GM18951 (cell line): ENCODE measurements around the gene GAMT.

Experiments used
- POLR2A ChIP-seq: IDR thresholded peaks from 4 replicates; pipeline ENCODE4 v1.6.1; 2011; ENCODE audit warnings: mild to moderate bottlenecking; ENCODE audit not compliant: insufficient read length, insufficient read depth; ENCODE audit errors: extremely low read depth
- in situ Hi-C: fragments of 300-500 bp; cut with MboI; formaldehyde crosslinking; loops from one replicate; pipeline ENCODE4 v1.12.0; 2022; ENCODE audit warnings: low sequenced_read_pairs, mixed read lengths, inconsistent platforms; ENCODE audit not compliant: unreplicated experiment

Gene GAMT

DNA sequence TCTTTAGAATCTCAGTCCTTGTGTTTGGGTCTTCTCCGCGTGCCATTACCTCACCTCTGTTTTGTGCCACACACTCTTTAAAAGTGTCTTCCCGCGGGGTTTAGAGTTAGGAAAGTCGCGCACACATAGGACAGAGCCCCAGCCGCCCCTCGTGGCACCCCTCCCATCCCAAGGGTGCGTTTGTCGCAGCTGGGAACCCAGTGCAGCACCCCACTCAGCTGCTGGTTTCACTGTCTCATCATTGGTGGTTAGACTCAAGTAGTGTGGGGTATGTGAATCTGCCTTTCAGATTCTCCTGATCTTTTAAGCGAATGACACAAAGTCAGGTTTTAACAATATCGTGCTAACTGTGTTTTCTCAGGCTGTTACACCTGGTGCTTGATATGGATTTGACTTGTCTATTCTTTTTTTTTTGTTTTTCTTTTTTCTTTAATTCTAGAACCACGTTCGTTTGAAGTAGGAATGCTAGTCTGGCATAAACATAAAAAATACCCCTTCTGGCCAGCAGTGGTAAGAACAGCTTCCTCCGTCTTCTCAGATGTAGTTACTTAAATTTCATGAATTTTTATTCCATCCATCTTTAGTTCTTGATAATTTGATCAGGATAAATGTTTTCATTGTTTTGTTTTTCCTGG, 37.2 kb downstream of the GAMT start:
- in situ Hi-C loops = no loop called here
- TF ChIP-seq POLR2A = no peak

DNA sequence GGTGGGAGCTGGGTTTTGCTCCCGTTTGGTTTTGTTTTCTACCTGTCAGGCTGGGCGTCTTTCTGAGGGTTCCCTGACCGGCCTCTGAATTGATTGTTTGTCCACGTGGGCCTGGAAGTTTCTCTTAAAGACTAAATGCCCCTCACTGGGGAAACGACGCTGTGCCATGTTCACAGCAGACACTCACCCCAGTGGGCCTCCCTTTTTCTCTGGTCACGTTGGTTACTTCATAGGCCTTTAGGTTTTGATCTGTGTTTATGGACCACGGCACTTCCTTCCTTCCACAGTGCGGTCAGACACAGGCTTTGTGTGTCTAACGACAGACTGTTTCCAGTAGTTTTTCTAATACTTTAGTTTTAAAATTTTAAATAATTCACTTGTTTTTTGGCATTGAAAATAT, 37.7 kb downstream of the GAMT start:
- in situ Hi-C loops = no loop called here
- TF ChIP-seq POLR2A = no peak

DNA sequence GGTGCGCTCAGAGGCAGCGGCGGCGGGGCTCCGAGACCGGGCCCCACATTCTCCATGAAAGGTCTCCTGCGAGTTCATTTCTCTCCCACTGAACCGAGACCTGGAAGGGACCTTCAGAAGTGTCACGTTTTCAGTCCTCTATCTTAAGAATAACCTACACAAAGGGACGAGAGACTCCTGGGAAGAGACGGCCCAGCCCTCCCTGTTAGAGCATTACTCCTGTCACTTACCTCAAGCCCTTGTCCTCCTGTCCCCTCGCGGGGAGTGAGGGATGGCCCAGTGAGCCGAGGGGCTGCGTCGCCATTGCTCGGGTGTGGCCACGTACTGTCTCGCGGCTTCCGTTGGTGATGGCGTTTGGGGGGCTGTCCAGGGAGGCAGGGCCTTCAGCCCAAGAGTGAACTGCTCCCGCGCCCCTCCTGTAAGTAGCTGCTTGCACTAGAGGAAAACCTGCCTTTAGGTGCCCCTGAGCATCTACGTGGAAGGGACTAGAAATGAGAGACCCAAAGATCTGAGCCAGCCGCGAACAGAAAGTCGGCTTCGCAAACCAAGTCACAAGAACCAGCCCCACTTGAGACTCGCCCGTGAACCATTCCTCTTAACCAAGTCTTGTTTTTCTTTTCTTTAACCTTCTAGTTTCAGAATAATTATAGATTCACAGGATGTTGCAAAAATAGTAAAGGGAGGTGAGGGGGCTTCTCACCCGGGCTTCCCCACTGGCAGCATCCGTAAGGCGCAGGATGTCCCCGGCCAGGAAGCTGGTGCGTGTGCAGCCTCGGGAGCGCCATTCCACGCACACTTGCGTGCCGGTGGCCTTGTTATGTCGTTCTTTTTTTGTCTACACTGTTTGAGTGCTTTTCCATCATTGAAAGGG, 38.7 kb downstream of the GAMT start:
- TF ChIP-seq POLR2A = no peak
- in situ Hi-C loops = no loop called here

DNA sequence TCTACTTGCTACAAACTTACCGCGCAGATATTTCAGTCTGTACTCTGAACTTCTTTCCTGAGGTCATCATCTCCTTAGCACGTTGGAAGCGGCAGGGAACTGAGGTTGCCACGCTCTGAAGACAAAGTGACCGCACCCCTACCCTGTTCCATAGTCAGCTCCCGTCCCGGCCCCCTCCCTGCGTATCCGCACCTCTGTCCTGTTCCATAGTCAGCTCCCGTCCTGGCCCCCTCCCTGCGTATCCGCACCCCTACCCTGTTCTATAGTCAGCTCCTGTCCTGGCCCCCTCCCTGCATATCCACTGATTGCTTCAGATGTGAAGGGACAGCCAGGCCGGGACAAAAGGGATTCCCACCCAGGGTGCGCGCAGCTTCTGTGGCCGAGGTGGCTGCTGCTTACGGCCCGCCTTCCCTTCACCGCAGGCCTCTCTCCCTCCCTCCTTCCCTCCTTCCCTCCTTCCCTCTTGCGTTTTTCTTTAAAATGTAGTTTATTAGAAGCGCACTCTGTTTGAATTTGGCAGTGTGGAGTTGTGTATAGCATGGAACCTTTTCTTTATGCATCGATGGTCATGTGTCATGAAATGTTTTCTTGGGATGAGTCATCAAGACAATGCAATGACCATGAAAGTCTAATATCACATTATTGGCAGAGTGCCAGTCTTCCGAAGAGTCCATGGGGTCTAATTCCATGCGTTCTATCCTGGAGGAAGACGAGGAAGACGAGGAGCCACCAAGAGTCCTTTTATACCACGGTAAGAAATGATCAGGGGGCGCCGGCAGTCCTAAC, 39.5 kb downstream of the GAMT start:
- no peak for TF ChIP-seq POLR2A
- in situ Hi-C loops = no loop called here

DNA sequence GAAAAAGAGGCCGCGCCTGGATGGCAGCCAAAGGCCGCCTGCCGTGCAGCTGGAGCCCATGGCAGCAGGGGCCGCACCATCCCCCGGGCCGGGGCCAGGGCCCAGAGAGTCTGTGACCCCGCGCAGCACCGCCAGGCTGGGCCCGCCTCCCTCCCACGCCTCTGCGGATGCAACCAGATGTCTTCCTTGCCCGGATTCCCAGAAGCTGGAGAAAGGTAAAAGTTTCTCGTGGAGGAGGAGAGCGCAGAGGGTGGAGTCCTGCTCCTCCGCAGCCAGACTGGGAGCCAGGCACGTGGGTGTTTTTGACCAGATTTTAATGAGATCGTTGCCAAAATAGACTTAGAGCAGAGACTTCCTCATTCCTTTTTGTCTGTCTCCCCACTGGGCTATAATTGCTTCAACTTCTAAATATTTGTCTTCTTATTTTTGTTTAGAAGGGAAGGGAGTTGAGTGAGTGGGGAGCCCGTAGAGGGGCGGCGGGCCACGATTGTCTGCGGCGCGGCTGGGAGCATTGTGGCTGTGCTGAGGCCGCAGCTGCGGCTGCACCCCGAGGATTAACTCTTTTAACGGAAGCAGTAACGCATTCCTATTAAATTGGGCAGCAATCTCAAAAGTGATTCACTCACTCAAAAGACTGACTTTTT, 40.4 kb downstream of the GAMT start:
- no peak for TF ChIP-seq POLR2A
- in situ Hi-C loops = no loop called here

DNA sequence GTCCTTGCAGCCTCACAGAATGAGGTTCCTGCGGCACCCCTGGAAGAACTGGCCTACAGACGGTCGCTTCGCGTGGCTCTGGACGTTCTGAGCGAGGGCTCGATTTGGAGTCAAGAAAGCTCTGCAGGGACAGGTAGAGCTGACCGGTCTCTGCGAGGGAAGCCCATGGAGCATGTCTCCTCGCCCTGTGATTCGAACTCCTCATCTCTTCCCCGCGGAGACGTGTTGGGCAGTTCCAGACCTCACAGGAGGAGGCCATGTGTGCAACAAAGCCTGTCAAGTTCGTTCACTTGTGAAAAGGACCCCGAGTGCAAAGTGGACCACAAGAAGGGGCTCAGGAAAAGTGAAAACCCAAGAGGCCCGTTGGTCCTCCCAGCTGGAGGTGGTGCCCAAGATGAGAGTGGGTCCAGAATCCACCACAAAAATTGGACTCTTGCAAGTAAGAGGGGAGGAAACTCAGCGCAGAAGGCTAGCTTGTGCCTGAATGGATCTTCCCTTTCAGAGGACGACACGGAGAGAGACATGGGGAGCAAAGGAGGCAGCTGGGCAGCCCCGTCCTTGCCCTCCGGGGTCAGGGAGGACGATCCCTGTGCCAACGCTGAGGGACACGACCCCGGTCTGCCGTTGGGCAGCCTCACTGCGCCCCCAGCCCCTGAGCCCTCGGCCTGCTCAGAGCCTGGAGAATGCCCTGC, 41.1 kb downstream of the GAMT start:
- in situ Hi-C loops = no loop called here
- no peak for TF ChIP-seq POLR2A

DNA sequence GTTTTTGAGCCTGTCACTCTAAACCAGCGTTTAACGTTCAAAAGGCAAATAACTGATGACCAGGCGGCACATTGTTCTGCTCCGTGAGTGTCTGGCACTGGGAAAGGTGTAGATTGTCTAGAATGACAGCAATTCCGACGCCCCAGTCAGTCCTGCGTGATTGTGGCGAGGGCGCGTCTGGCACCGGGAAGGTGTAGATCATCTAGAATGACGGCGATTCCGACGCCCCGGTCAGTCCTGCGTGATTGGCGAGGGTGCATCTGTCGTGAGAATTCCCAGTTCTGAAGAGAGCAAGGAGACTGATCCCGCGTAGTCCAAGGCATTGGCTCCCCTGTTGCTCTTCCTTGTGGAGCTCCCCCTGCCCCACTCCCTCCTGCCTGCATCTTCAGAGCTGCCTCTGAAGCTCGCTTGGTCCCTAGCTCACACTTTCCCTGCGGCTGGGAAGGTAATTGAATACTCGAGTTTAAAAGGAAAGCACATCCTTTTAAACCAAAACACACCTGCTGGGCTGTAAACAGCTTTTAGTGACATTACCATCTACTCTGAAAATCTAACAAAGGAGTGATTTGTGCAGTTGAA, 43.7 kb downstream of the GAMT start:
- in situ Hi-C loops = no loop called here
- no peak for TF ChIP-seq POLR2A

DNA sequence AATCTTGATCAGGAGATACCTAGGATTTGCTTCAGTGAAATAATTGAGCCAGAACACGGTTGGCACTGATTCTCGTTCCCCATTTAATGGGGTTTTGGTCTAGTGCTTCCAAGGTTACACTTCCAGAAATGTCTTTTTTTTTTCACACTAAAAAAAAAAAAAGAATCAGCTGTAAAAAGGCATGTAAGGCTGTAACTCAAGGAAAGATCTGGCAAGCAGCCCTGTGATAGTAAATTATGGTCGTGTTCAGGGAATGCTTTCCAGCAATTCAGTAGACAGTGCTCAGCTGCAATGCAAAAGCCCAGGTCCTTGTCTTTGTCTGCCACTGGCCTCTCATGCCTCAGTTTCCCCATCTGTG, 44.9 kb downstream of the GAMT start:
- in situ Hi-C loops = no loop called here
- no peak for TF ChIP-seq POLR2A

DNA sequence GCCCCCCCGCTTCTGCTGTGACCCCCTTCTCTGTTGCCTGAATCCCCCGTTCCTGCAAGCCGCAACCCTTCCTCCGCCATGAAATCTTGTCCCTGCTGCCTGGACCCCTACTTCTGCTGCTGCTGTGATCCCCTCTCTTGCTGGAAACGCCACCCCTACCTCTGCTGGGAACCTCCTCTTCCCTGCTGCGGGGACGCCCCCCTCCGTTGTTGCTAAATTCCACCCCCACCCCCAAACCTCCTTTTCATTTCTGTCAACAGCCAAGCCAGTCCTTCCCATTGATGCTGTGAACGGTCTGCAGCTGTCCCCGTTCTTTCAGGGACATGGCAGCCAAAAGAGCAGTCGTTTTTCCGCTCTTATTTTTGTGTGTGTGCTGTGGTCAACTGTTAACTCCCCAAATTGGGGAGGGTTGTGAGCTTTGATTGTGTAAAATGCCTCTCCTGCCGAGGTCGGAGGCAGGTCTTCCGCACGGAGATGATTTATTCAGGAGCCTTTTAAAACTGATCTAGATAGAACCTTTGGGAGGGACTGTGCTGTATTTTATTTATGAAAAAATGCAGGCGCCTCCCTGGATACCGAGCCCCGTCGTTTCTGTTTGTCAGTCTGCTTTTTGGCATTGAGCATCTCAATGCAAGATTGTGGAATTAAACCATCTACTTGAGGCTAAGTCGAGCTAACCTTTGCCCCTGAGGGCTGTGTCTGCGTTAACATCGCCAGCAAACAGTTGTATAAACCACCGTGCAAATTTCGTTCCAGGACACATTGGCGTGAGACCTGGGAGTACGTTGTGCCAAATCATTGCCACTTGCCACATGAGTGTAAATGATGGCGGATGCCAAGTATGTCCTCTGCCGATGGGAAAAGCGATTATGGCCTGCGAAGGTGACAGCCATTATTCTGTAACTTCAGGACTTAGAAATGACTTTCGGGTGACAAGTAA, 45.5 kb downstream of the GAMT start:
- in situ Hi-C loops = no loop called here
- TF ChIP-seq POLR2A = no peak

DNA sequence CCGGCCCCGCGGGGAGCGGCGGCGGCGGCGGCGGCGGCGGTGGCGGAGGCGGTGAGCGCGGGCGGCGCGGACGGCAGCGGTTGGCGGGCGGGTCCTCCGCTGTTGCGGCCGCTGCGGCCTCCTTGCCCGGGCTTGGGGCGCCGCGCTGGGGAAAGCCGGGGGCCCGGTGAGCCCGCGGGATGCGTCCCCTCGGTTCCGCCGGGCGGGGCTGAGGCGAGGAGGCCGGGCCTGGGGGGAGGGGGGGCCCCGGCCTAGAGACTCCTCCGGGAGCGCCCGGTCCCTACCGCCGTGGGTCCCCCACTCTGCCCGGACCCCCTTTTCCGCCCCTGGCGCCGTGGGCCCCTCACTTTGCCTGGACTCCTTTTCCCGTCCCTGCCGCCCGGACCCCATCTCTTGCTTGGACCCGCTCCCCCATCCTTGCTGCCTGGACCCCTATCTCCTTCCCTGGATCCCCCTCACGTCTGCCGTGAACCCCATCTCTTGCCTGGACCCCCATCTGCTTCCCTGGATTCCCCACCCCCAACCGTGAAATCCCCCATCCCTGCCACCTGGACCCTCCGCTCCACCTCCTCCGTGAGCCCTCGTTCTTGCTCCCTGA, 46.3 kb downstream of the GAMT start:
- in situ Hi-C loops = no loop called here
- TF ChIP-seq POLR2A = peak; percentile 40

DNA sequence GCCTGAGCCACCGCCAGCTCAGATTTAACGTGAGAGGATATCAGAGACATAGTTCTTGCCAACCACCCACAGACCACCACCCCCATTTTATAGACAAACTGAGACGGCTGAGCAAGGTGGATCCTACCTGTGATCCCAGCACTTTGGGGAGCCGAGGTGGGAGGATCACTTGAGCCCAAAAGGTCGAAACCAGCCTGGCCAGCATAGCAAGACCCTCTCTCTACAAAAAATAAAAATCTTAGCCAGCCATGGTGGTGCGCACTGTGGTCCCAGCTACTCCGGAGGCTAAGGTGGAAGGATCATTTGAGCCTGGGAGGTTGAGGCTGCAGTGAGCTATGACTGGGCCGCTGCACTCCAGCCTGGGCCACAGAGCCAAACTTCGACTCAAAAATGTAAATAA, 48.2 kb downstream of the GAMT start:
- no peak for TF ChIP-seq POLR2A
- in situ Hi-C loops = no loop called here
